ENCODE results near the gene LPCAT1. TPM values are rescaled to one million over a fixed set of nuclear protein-coding genes. Genes with fewer than 3 reads are reported as not detected.

The LPCAT1 gene
- total and polyA plus RNA-seq, 2 experiments from 2014 or later: 78.0 to 255 TPM

- Histone ChIP-seq H3K4me3 (no peak overlapping the region), H3K36me3 (ENCODE audit: insufficient read depth) (no peaks in the 10 kb centered on the region), H3F3A (replicated peaks; ENCODE audit: low read depth) (no peaks in the 10 kb centered on the region), H4K20me1 (replicated peaks; ENCODE audit: insufficient read depth) (no peaks in the 10 kb centered on the region), H3K4me1 (ENCODE audit: insufficient read depth) (no peaks in the 10 kb centered on the region), H3K79me2 (replicated peaks; ENCODE audit: insufficient read depth) (no peaks in the 10 kb centered on the region), H2AFZ (no peak overlapping the region), H3K27me3 (ENCODE audit: insufficient read depth) (no peaks in the 10 kb centered on the region), H3K27ac (ENCODE audit: low read depth) (no peak overlapping the region), H3K9me2 (ENCODE audit: insufficient read depth) (no peaks in the 10 kb centered on the region), H3K4me2 (no peak overlapping the region)
- Mint-ChIP-seq H3K27me3 (ENCODE audit: insufficient read depth, low read depth, poor library complexity) (peaks cover 2% of the 10 kb centered on the region), H3K4me3 (no peak overlapping the region), H3K36me3 (ENCODE audit: low read depth) (no peaks in the 10 kb centered on the region), H3K9me3 (no peaks in the 10 kb centered on the region), H3K27ac (no peak overlapping the region), H3K4me1 (peaks cover 3% of the 10 kb centered on the region)
- DNase-seq (ENCODE audit: low spot score) (no peak), ATAC-seq (no peak)
- TF ChIP-seq ZNF331 (CRISPR knock-in tag; IDR thresholded peaks at IDR 0.05; ENCODE audit: low read depth): no peak
- no peak for TF ChIP-seq ETS1 (IDR thresholded peaks at IDR 0.05)
- no peak for TF ChIP-seq EZH2phosphoT487 (IDR thresholded peaks at IDR 0.05; ENCODE audit: unreplicated experiment)
- no peak for TF ChIP-seq CTCF (conservative IDR thresholded peaks at IDR 0.05; ENCODE audit: low read depth in 2 of 2)
- no peak for TF ChIP-seq REST (IDR thresholded peaks at IDR 0.05; ENCODE audit: unreplicated experiment)
Measured at GRCh38 chr5:1551426-1552301, 27.9 kb upstream of the LPCAT1 start.

- no peaks in the 10 kb centered on the region for H3K79me2 ChIP-seq (replicated peaks; ENCODE audit: insufficient read depth)
- H3K4me1 ChIP-seq (ENCODE audit: insufficient read depth): no peaks in the 10 kb centered on the region
- no peaks in the 10 kb centered on the region for H3K36me3 ChIP-seq (ENCODE audit: insufficient read depth)
- no peaks in the 10 kb centered on the region for H3F3A ChIP-seq (replicated peaks; ENCODE audit: low read depth)
- H3K4me3 ChIP-seq: no peak overlapping the region
- no peak for DNase-seq (ENCODE audit: low spot score)
- H3K27me3 ChIP-seq (ENCODE audit: insufficient read depth): no peaks in the 10 kb centered on the region
- Mint-ChIP-seq H3K36me3 (ENCODE audit: low read depth) (no peaks in the 10 kb centered on the region), H3K4me3 (no peak overlapping the region), H3K27me3 (ENCODE audit: insufficient read depth, low read depth, poor library complexity) (peaks cover 2% of the 10 kb centered on the region), H3K4me1 (peaks cover 3% of the 10 kb centered on the region), H3K27ac (no peak overlapping the region), H3K9me3 (peaks cover 2% of the 10 kb centered on the region; the same call in 1 of the 3 replicates)
- no peaks in the 10 kb centered on the region for H3K9me2 ChIP-seq (ENCODE audit: insufficient read depth)
- H4K20me1 ChIP-seq (replicated peaks; ENCODE audit: insufficient read depth): no peaks in the 10 kb centered on the region
- no peak overlapping the region for H2AFZ ChIP-seq
- H3K27ac ChIP-seq (ENCODE audit: low read depth): no peak overlapping the region
- no peak overlapping the region for H3K4me2 ChIP-seq
- ATAC-seq: no peak
- no peak for TF ChIP-seq EZH2phosphoT487 (IDR thresholded peaks at IDR 0.05; ENCODE audit: unreplicated experiment)
- no peak for TF ChIP-seq JUNB (IDR thresholded peaks at IDR 0.05; ENCODE audit: unreplicated experiment)
- TF ChIP-seq ZNF114 (CRISPR knock-in tag; IDR thresholded peaks at IDR 0.05): no peak
- TF ChIP-seq EZH2 (IDR thresholded peaks at IDR 0.05; ENCODE audit: low read depth, unreplicated experiment): no peak
- TF ChIP-seq CTCF (conservative IDR thresholded peaks at IDR 0.05; ENCODE audit: low read depth in 2 of 2): no peak
- no peak for TF ChIP-seq REST (IDR thresholded peaks at IDR 0.05; ENCODE audit: unreplicated experiment)
Measured at GRCh38 chr5:1550287-1551076, 26.7 kb upstream of the LPCAT1 start.

Measured in GM23338 (cell line).